GDM1 (cell line): ENCODE results near the gene INTS2.
"Not testable (repeated sequence)": the region's sequence is repeated elsewhere in the genome, so short reads cannot be mapped to it uniquely, and the experiment has no call there.

Experiments
- DNase-seq: peaks from one replicate; lab custom pipeline; 2025; lab: John Stamatoyannopoulos, UW

INTS2 gene

GRCh38 chr17:61821655-61822054 is 106.1 kb downstream of the INTS2 start:
- no peak for DNase-seq

- not testable (repeated sequence) for DNase-seq
Observed at GRCh38 chr17:61819265-61819664, 108.5 kb downstream of the INTS2 start.

GRCh38 chr17:61818225-61818624 is 109.6 kb downstream of the INTS2 start:
- DNase-seq: no peak

GRCh38 chr17:61817452-61817851 is 110.3 kb downstream of the INTS2 start:
- DNase-seq: no peak

- DNase-seq: no peak
Observed at GRCh38 chr17:61816538-61816937, 111.2 kb downstream of the INTS2 start.

GRCh38 chr17:61815863-61816503 is 111.8 kb downstream of the INTS2 start:
- DNase-seq: no peak
